ENCODE data around the gene BMI1.
A peak's percentile ranks its signal among the peaks of the same experiment; 100 is the strongest.

BMI1 gene

DNA sequence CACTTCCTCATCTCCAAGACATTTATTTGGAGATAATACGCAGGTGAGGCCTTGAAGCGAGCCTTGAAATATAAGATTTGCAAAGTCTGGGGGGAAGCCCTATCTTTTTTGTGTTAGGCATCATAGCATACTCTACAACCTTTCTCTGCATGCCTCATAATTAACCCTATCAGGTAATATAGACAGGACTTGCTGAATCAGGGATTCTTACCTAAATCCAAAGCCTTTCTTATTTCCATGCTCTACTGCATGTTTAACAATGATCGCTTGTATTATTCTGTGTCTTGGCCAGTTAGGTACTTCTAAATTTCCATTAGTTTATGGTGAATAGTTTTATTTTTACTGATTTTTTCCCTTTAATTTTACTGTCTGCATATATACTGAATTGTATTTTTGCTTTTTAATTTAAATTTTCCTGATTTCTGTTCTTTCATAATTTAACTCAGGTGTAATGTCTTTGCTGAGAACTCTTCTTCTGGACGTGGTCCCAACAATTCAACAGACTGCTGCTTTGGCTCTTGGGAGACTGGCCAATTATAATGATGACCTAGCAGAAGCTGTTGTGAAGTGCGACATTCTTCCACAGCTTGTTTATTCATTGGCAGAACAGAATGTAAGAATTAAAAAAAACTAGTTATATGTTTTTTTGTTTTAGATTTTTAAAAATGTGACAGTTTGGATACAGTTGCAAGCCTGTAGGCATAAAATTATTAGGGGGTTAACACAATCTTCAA is 43.7 kb downstream of the BMI1 start:
- DNase-seq (ENCODE audit: low read depth in 1 of 2, low spot score in 1 of 2): no peak
- Histone ChIP-seq H3K27ac (replicated peaks) (no peak overlapping the region), H3K4me3 (replicated peaks; ENCODE audit: insufficient read depth, low read length) (no peak overlapping the region), H3K27me3 (ENCODE audit: insufficient read depth, poor library complexity, severe bottlenecking) (no peaks in the 10 kb centered on the region)
- TF ChIP-seq, protein P1, sequence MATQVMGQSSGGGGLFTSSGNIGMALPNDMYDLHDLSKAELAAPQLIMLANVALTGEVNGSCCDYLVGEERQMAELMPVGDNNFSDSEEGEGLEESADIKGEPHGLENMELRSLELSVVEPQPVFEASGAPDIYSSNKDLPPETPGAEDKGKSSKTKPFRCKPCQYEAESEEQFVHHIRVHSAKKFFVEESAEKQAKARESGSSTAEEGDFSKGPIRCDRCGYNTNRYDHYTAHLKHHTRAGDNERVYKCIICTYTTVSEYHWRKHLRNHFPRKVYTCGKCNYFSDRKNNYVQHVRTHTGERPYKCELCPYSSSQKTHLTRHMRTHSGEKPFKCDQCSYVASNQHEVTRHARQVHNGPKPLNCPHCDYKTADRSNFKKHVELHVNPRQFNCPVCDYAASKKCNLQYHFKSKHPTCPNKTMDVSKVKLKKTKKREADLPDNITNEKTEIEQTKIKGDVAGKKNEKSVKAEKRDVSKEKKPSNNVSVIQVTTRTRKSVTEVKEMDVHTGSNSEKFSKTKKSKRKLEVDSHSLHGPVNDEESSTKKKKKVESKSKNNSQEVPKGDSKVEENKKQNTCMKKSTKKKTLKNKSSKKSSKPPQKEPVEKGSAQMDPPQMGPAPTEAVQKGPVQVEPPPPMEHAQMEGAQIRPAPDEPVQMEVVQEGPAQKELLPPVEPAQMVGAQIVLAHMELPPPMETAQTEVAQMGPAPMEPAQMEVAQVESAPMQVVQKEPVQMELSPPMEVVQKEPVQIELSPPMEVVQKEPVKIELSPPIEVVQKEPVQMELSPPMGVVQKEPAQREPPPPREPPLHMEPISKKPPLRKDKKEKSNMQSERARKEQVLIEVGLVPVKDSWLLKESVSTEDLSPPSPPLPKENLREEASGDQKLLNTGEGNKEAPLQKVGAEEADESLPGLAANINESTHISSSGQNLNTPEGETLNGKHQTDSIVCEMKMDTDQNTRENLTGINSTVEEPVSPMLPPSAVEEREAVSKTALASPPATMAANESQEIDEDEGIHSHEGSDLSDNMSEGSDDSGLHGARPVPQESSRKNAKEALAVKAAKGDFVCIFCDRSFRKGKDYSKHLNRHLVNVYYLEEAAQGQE (IDR thresholded peaks at IDR 0.05; ENCODE audit: insufficient replicate concordance, low read depth): no peak
- TF ChIP-seq GABPA (IDR thresholded peaks at IDR 0.05; ENCODE audit: low read depth) (no peak), POLR2AphosphoS5 (IDR thresholded peaks at IDR 0.05; ENCODE audit: low read depth) (no peak), SPI1 (IDR thresholded peaks at IDR 0.05; ENCODE audit: borderline replicate concordance, low read depth) (no peak)
- TF ChIP-seq, protein P2, sequence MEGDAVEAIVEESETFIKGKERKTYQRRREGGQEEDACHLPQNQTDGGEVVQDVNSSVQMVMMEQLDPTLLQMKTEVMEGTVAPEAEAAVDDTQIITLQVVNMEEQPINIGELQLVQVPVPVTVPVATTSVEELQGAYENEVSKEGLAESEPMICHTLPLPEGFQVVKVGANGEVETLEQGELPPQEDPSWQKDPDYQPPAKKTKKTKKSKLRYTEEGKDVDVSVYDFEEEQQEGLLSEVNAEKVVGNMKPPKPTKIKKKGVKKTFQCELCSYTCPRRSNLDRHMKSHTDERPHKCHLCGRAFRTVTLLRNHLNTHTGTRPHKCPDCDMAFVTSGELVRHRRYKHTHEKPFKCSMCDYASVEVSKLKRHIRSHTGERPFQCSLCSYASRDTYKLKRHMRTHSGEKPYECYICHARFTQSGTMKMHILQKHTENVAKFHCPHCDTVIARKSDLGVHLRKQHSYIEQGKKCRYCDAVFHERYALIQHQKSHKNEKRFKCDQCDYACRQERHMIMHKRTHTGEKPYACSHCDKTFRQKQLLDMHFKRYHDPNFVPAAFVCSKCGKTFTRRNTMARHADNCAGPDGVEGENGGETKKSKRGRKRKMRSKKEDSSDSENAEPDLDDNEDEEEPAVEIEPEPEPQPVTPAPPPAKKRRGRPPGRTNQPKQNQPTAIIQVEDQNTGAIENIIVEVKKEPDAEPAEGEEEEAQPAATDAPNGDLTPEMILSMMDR (IDR thresholded peaks at IDR 0.05; ENCODE audit: insufficient read depth, low read length): no peak

DNA sequence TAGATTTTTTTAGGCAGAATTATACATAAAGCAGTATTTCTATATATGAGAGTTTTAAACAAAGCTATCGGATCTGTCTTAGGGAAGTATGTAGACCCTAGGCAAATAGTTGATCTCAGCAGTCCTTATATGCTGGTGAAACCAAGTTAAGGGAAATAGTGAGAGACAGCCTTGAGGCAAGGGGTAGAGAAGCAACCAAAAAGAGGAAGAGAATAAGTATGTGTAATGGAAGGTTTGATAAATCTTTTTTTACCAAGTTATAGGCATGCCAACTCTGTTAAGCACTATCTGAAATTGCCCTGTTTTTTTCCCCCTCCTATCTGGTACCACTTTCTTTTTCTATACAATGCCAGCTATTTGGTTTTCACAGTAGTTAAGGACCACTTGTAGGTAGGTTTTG is 44.3 kb downstream of the BMI1 start:
- DNase-seq (ENCODE audit: low read depth in 1 of 2, low spot score in 1 of 2): peak in 1 of 2 experiments; percentile 2
- no peak overlapping the region for H3K27ac ChIP-seq (replicated peaks)
- H3K4me3 ChIP-seq (replicated peaks; ENCODE audit: insufficient read depth, low read length): no peak overlapping the region
- no peaks in the 10 kb centered on the region for H3K27me3 ChIP-seq (ENCODE audit: insufficient read depth, poor library complexity, severe bottlenecking)
- TF ChIP-seq GABPA (IDR thresholded peaks at IDR 0.05; ENCODE audit: low read depth) (no peak), SPI1 (IDR thresholded peaks at IDR 0.05; ENCODE audit: borderline replicate concordance, low read depth) (peak; percentile 69)
- TF ChIP-seq, protein P1 (IDR thresholded peaks at IDR 0.05; ENCODE audit: insufficient replicate concordance, low read depth): no peak
- TF ChIP-seq, protein P2 (IDR thresholded peaks at IDR 0.05; ENCODE audit: insufficient read depth, low read length): no peak

DNA sequence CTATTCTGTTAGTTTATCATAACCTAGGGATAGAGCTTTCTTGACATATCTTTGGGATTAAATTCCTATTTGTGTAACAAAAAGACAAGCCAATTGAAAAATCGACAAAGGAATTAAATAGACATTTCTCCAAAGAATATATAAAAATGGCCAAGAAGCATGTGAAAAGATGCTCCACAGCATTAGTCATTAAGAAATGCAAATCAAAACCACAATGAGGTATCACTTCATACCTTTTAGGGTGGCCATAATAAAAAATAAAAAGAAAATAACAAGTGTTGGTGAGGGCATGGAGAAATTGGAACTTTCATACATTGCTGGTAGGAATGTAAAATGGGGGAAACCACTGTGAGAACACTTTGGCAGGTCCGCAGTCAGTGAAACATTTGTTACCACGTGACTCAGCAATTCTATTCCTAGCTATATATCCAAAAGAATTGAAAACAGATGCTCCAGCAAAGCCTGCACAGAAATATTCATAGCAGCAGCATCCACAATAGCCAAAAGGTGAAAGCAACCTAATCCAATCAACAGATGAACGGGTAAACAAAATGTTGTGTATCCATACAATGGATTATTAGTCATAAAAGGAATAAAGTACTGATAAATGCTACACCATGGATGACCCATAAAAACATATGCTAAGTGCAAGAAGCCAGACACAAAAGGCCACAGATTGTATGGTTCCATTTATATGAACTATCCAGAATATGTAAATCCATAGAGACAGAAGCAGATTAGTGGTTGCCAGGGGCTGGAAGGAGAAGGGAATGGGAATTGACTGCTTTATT is 44.9 kb downstream of the BMI1 start:
- TF ChIP-seq, protein P1 (IDR thresholded peaks at IDR 0.05; ENCODE audit: insufficient replicate concordance, low read depth): no peak
- TF ChIP-seq SPI1 (IDR thresholded peaks at IDR 0.05; ENCODE audit: borderline replicate concordance, low read depth) (no peak), POLR2AphosphoS5 (IDR thresholded peaks at IDR 0.05; ENCODE audit: low read depth) (no peak), GABPA (IDR thresholded peaks at IDR 0.05; ENCODE audit: low read depth) (no peak)
- TF ChIP-seq, protein P2 (IDR thresholded peaks at IDR 0.05; ENCODE audit: insufficient read depth, low read length): no peak
- H3K27ac ChIP-seq (replicated peaks): no peak overlapping the region
- no peaks in the 10 kb centered on the region for H3K27me3 ChIP-seq (ENCODE audit: insufficient read depth, poor library complexity, severe bottlenecking)
- DNase-seq (ENCODE audit: low read depth in 1 of 2, low spot score in 1 of 2): no peak
- no peak overlapping the region for H3K4me3 ChIP-seq (replicated peaks; ENCODE audit: insufficient read depth, low read length)

Data from HL-60 (cell line).